H1 (cell line): ENCODE results near the gene DUSP3. TPM values are rescaled to one million over a fixed set of nuclear protein-coding genes. Genes with fewer than 3 reads are reported as not detected.

ENCODE experiments used
- ATF2 ChIP-seq: IDR thresholded peaks from 2 replicates; pipeline ENCODE4 v1.6.1; 2012; ENCODE audit warnings: low read length, inconsistent platforms
- CBX8 ChIP-seq: fragments of 300-800, 300-1000 bp; sonication (generic); IDR thresholded peaks from 2 replicates; pipeline ENCODE4 v1.7.1; 2016; ENCODE audit warnings: low read depth, low read length, borderline replicate concordance
- CREB1 ChIP-seq: IDR thresholded peaks from 2 replicates; pipeline ENCODE4 v1.6.1; 2012; ENCODE audit warnings: inconsistent platforms
- EGR1 ChIP-seq: IDR thresholded peaks from 2 replicates; pipeline ENCODE4 v1.6.1; 2011; ENCODE audit warnings: low read depth, low read length, borderline replicate concordance
- EZH2 ChIP-seq: fragments of 200-600 bp; sonication (generic); IDR thresholded peaks from 2 replicates; pipeline ENCODE4 v1.7.1; 2012; ENCODE audit warnings: low read depth, mild to moderate bottlenecking, moderate library complexity, low read length, inconsistent platforms; ENCODE audit not compliant: severe bottlenecking
- JUN ChIP-seq: IDR thresholded peaks from 2 replicates; pipeline ENCODE4 v1.6.1; 2011; ENCODE audit warnings: low read depth, mild to moderate bottlenecking, improper control_type of control experiment, low read length
- KDM5A ChIP-seq: fragments of 200-600 bp; IDR thresholded peaks from 2 replicates; pipeline ENCODE4 v1.7.1; 2012; ENCODE audit warnings: mild to moderate bottlenecking, low read length, inconsistent platforms, mixed read lengths
- polyA plus RNA-seq, 7 experiments: library from polyadenylated mRNA; depleted of rRNA in 3 of 7; stranded (reverse) in 5 of 7; unstranded in 2 of 7; fragments of >200 nt in 5 of 7; fragments of 200-250 nt in 2 of 7; gene quantifications; 1 replicate in 5 of 7; 2 replicates in 1 of 7; 4 replicates in 1 of 7; pipeline versions ENCODE4 v1.2.1 to v1.2.3, GENCODE V29; 2011 to 2013; ENCODE audit warnings: missing spikeins in 2 of 7, mixed read lengths in 2 of 7
- total RNA-seq: library from RNA; stranded (reverse); fragmentation: NEBNext Ultra II Directional; extraction: Animal tissue kit (Norgen Biotek cat#: 25700); gene quantifications from 2 replicates; pipeline ENCODE4 v1.2.1, GENCODE V29; 2021
- TF ChIP-seq, protein P1 (sequence below): fragments of 300-600 bp; sonication (generic); IDR thresholded peaks from 2 replicates; pipeline ENCODE4 v1.7.1; 2012; ENCODE audit warnings: low read length, moderate library complexity, mild to moderate bottlenecking, inconsistent platforms; ENCODE audit not compliant: insufficient replicate concordance

DUSP3 gene
- total and polyA plus RNA-seq, 2 of the 8 experiments (the other 6 are each of a cell fraction or from before 2014, with no cell fraction given): 15.1 to 21.2 TPM

DNA sequence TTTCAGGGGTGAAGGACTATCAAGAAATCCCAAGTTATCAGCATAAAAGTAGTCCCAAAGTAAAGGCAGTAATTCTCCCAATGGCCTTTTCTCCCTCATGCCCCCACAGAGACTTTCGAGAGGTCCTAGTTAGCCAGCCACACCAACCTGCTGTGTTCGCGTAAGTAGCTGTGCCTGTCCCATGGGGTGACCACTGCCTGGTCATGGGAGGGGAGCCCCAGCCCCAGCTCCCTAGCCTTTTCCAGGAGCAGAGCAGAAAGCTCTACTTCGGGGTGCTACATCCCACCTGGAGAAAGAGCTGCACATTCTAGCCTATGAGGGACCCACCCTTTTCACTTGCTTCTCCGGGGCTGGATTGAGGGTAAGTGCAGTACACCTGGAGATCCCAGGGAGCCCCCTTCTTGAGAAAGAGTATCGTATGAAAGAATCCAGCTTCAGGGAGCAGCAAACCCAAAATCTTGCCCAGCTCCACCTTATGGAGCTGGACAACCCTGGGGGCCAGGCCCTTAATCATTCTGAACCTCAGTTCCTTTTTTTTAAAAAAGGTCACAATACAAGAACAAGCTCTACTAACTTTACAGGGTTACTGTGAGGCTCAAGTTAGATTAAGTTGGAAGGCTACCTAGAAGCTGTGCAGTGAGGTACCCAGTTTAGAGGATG lies 11.6 kb downstream of the DUSP3 start (continued):
- TF ChIP-seq, protein P1, sequence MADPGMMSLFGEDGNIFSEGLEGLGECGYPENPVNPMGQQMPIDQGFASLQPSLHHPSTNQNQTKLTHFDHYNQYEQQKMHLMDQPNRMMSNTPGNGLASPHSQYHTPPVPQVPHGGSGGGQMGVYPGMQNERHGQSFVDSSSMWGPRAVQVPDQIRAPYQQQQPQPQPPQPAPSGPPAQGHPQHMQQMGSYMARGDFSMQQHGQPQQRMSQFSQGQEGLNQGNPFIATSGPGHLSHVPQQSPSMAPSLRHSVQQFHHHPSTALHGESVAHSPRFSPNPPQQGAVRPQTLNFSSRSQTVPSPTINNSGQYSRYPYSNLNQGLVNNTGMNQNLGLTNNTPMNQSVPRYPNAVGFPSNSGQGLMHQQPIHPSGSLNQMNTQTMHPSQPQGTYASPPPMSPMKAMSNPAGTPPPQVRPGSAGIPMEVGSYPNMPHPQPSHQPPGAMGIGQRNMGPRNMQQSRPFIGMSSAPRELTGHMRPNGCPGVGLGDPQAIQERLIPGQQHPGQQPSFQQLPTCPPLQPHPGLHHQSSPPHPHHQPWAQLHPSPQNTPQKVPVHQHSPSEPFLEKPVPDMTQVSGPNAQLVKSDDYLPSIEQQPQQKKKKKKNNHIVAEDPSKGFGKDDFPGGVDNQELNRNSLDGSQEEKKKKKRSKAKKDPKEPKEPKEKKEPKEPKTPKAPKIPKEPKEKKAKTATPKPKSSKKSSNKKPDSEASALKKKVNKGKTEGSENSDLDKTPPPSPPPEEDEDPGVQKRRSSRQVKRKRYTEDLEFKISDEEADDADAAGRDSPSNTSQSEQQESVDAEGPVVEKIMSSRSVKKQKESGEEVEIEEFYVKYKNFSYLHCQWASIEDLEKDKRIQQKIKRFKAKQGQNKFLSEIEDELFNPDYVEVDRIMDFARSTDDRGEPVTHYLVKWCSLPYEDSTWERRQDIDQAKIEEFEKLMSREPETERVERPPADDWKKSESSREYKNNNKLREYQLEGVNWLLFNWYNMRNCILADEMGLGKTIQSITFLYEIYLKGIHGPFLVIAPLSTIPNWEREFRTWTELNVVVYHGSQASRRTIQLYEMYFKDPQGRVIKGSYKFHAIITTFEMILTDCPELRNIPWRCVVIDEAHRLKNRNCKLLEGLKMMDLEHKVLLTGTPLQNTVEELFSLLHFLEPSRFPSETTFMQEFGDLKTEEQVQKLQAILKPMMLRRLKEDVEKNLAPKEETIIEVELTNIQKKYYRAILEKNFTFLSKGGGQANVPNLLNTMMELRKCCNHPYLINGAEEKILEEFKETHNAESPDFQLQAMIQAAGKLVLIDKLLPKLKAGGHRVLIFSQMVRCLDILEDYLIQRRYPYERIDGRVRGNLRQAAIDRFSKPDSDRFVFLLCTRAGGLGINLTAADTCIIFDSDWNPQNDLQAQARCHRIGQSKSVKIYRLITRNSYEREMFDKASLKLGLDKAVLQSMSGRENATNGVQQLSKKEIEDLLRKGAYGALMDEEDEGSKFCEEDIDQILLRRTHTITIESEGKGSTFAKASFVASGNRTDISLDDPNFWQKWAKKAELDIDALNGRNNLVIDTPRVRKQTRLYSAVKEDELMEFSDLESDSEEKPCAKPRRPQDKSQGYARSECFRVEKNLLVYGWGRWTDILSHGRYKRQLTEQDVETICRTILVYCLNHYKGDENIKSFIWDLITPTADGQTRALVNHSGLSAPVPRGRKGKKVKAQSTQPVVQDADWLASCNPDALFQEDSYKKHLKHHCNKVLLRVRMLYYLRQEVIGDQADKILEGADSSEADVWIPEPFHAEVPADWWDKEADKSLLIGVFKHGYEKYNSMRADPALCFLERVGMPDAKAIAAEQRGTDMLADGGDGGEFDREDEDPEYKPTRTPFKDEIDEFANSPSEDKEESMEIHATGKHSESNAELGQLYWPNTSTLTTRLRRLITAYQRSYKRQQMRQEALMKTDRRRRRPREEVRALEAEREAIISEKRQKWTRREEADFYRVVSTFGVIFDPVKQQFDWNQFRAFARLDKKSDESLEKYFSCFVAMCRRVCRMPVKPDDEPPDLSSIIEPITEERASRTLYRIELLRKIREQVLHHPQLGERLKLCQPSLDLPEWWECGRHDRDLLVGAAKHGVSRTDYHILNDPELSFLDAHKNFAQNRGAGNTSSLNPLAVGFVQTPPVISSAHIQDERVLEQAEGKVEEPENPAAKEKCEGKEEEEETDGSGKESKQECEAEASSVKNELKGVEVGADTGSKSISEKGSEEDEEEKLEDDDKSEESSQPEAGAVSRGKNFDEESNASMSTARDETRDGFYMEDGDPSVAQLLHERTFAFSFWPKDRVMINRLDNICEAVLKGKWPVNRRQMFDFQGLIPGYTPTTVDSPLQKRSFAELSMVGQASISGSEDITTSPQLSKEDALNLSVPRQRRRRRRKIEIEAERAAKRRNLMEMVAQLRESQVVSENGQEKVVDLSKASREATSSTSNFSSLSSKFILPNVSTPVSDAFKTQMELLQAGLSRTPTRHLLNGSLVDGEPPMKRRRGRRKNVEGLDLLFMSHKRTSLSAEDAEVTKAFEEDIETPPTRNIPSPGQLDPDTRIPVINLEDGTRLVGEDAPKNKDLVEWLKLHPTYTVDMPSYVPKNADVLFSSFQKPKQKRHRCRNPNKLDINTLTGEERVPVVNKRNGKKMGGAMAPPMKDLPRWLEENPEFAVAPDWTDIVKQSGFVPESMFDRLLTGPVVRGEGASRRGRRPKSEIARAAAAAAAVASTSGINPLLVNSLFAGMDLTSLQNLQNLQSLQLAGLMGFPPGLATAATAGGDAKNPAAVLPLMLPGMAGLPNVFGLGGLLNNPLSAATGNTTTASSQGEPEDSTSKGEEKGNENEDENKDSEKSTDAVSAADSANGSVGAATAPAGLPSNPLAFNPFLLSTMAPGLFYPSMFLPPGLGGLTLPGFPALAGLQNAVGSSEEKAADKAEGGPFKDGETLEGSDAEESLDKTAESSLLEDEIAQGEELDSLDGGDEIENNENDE: no peak
- TF ChIP-seq JUN: no peak
- no peak for TF ChIP-seq ATF2
- TF ChIP-seq CBX8: no peak
- TF ChIP-seq EZH2: no peak
- TF ChIP-seq KDM5A: no peak
- no peak for TF ChIP-seq CREB1
- no peak for TF ChIP-seq EGR1
- TF ChIP-seq, all 59 proteins: peak for 0
